H1 (cell line): ENCODE results near the gene PBOV1. TPM values are rescaled to one million over a fixed set of nuclear protein-coding genes. Genes with fewer than 3 reads are reported as not detected.

Experiments used
- CTCF ChIA-PET: fragments of 300-600 bp; sonication (Branson Sonifier 250); formaldehyde crosslinking; loops from one replicate; lab custom pipeline; 2021; ENCODE audit not compliant: partially characterized antibody; lab: Charles Lee
- POLR2A ChIA-PET: fragments of 300-600 bp; sonication (Branson Sonifier 250); formaldehyde crosslinking; loops from one replicate; lab custom pipeline; 2021; ENCODE audit warnings: inconsistent platforms; ENCODE audit not compliant: partially characterized antibody; lab: Charles Lee
- DNase-seq, 2 experiments: peaks; one replicate each; pipeline versions ENCODE4 v3.0.0 to v3.0.0-alpha.2; 2010 to 2022; ENCODE audit warnings: low spot score in 2 of 2, low read depth in 1 of 2, mixed read lengths in 1 of 2
- FAIRE-seq: peaks from 2 replicates; lab custom pipeline; 2011; peaks lifted over from hg19 to GRCh38; lab: Jason Lieb, UNC
- H2AFZ ChIP-seq: 2 replicates; pipeline ENCODE4 v1.8.1; 2012; ENCODE audit warnings: low read length, inconsistent platforms
- H2AK5ac ChIP-seq: 2 replicates; pipeline ENCODE4 v1.6.1; 2013; ENCODE audit warnings: low read depth, low read length
- H2BK120ac ChIP-seq: replicated peaks from 2 replicates; pipeline ENCODE3; 2013; ENCODE audit warnings: low read depth, low read length, inconsistent platforms
- H2BK12ac ChIP-seq: 2 replicates; pipeline ENCODE4 v1.6.1; 2013; ENCODE audit warnings: low read depth, low read length
- H2BK15ac ChIP-seq: 2 replicates; pipeline ENCODE4 v1.6.1; 2013; ENCODE audit warnings: low read length
- H2BK20ac ChIP-seq: 2 replicates; pipeline ENCODE4 v1.6.1; 2013; ENCODE audit warnings: low read length
- H2BK5ac ChIP-seq: 2 replicates; pipeline ENCODE4 v1.6.1; 2013; ENCODE audit warnings: low read depth, low read length
- H3K14ac ChIP-seq: 2 replicates; pipeline ENCODE4 v1.6.1; 2013; ENCODE audit warnings: inconsistent platforms; ENCODE audit not compliant: insufficient read length
- H3K18ac ChIP-seq: 2 replicates; pipeline ENCODE4 v1.6.1; 2013; ENCODE audit warnings: low read length; ENCODE audit errors: extremely low read depth
- H3K23ac ChIP-seq: 2 replicates; pipeline ENCODE4 v1.6.1; 2013; ENCODE audit warnings: inconsistent platforms; ENCODE audit not compliant: insufficient read length
- H3K23me2 ChIP-seq: 2 replicates; pipeline ENCODE4 v1.6.1; 2013; ENCODE audit warnings: low read depth, low read length
- H3K27ac ChIP-seq: 2 replicates; pipeline ENCODE4 v1.6.1; 2011; ENCODE audit warnings: low read depth, low read length, inconsistent platforms
- H3K27me3 ChIP-seq, 4 experiments: replicated peaks in 1 of 4; 1 replicate in 1 of 4; 2 replicates in 3 of 4; pipeline versions ENCODE4 v1.6.1 to v1.8.1; 2011 to 2013; ENCODE audit warnings: low read length in 3 of 4, mild to moderate bottlenecking in 3 of 4, inconsistent platforms in 2 of 4, mixed read lengths in 2 of 4, moderate library complexity in 1 of 4; ENCODE audit not compliant: control insufficient read depth in 3 of 4, insufficient read depth in 3 of 4; ENCODE audit errors: extremely low read depth in 1 of 4
- H3K36me3 ChIP-seq, 4 experiments: 2 replicates each; pipeline versions ENCODE4 v1.6.1 to v1.8.1; 2011 to 2013; ENCODE audit warnings: mild to moderate bottlenecking in 4 of 4, low read length in 3 of 4, moderate library complexity in 2 of 4, control low read depth in 1 of 4, inconsistent platforms in 1 of 4; ENCODE audit not compliant: insufficient read depth in 4 of 4, control insufficient read depth in 2 of 4
- H3K4ac ChIP-seq: replicated peaks from 2 replicates; pipeline ENCODE3; 2013; ENCODE audit warnings: low read length, low read depth, mixed read lengths, inconsistent platforms; ENCODE audit not compliant: insufficient read length
- H3K4me1 ChIP-seq, 4 experiments: replicated peaks in 1 of 4; 1 replicate in 1 of 4; 2 replicates in 3 of 4; pipeline versions ENCODE4 v1.6.1 to v1.8.1; 2011 to 2013; ENCODE audit warnings: low read length in 3 of 4, inconsistent platforms in 2 of 4, mixed read lengths in 1 of 4; ENCODE audit not compliant: insufficient read depth in 4 of 4, control insufficient read depth in 3 of 4
- H3K4me2 ChIP-seq, 2 experiments: 2 replicates each; pipeline versions ENCODE4 v1.6.1 to v1.8.1; 2011 to 2013; ENCODE audit warnings: low read depth in 2 of 2, low read length in 2 of 2, control low read depth in 1 of 2, inconsistent platforms in 1 of 2, mild to moderate bottlenecking in 1 of 2; ENCODE audit not compliant: insufficient read depth in 1 of 2
- H3K4me3 ChIP-seq, 4 experiments: fragments of 200-600, 300-600 bp in 1 of 4; sonication (generic), shearing (Covaris generic), sonication (Bioruptor Twin) in 1 of 4; 2 replicates each; pipeline versions ENCODE4 v1.5.1 to v1.8.1; 2011 to 2016; ENCODE audit warnings: low read length in 4 of 4, low read depth in 3 of 4, control low read depth in 2 of 4, inconsistent platforms in 2 of 4, mild to moderate bottlenecking in 2 of 4, mixed read lengths in 1 of 4, moderate library complexity in 1 of 4; ENCODE audit not compliant: insufficient read depth in 2 of 4; ENCODE audit errors: extremely low read depth in 1 of 4
- H3K56ac ChIP-seq: replicated peaks from 2 replicates; pipeline ENCODE3; 2013; ENCODE audit warnings: low read depth, mild to moderate bottlenecking, mixed read lengths, low read length, inconsistent platforms; ENCODE audit not compliant: insufficient read length
- H3K79me1 ChIP-seq: 2 replicates; pipeline ENCODE4 v1.6.1; 2013; ENCODE audit warnings: low read depth, low read length, control low read depth
- H3K79me2 ChIP-seq, 2 experiments: 2 replicates each; pipeline versions ENCODE4 v1.6.1 to v1.8.1; 2012 to 2013; ENCODE audit warnings: low read length in 2 of 2, mild to moderate bottlenecking in 2 of 2, inconsistent platforms in 1 of 2; ENCODE audit not compliant: insufficient read depth in 2 of 2, control insufficient read depth in 1 of 2
- H3K9ac ChIP-seq, 4 experiments: replicated peaks in 1 of 4; 1 replicate in 1 of 4; 2 replicates in 3 of 4; pipeline versions ENCODE4 v1.6.1 to v1.8.1; 2011 to 2013; ENCODE audit warnings: low read depth in 3 of 4, low read length in 3 of 4, control low read depth in 2 of 4, mild to moderate bottlenecking in 2 of 4, moderate library complexity in 2 of 4, inconsistent platforms in 1 of 4; ENCODE audit errors: extremely low read depth in 1 of 4
- H3K9me3 ChIP-seq, 2 experiments: 2 replicates each; pipeline versions ENCODE4 v1.6.1 to v1.8.1; 2012 to 2013; ENCODE audit warnings: mild to moderate bottlenecking in 2 of 2, moderate library complexity in 2 of 2, control low read depth in 1 of 2, inconsistent platforms in 1 of 2, low read depth in 1 of 2, low read length in 1 of 2, mixed read lengths in 1 of 2; ENCODE audit not compliant: insufficient read depth in 2 of 2
- H4K20me1 ChIP-seq, 2 experiments: replicated peaks in 1 of 2; 2 replicates each; pipeline versions ENCODE3 to v1.8.1; 2011 to 2013; ENCODE audit warnings: inconsistent platforms in 2 of 2, low read length in 2 of 2, mild to moderate bottlenecking in 1 of 2; ENCODE audit not compliant: insufficient read depth in 2 of 2, control insufficient read depth in 1 of 2
- H4K5ac ChIP-seq: 2 replicates; pipeline ENCODE4 v1.6.1; 2013; ENCODE audit warnings: low read length, low read depth, mixed read lengths, inconsistent platforms; ENCODE audit not compliant: insufficient read length
- H4K8ac ChIP-seq: 2 replicates; pipeline ENCODE4 v1.8.0; 2013; ENCODE audit warnings: mild to moderate bottlenecking, moderate library complexity, low read length, inconsistent platforms; ENCODE audit not compliant: insufficient read depth; ENCODE audit errors: extremely low read depth
- H4K91ac ChIP-seq: replicated peaks from 2 replicates; pipeline ENCODE3; 2013; ENCODE audit warnings: low read length, mixed read lengths, inconsistent platforms; ENCODE audit not compliant: insufficient read length
- CBX5 ChIP-seq: fragments of 300-800, 300-1000 bp; sonication (generic); IDR thresholded peaks from 2 replicates; pipeline ENCODE4 v1.7.1; 2016; ENCODE audit warnings: antibody characterized with exemption, low read length, low read depth
- CHD1 ChIP-seq: IDR thresholded peaks from 2 replicates; pipeline ENCODE4 v1.6.1; 2012; ENCODE audit warnings: low read depth, low read length, improper control_type of control experiment
- EP300 ChIP-seq, 2 experiments: IDR thresholded peaks; 1 replicate in 1 of 2; 2 replicates in 1 of 2; pipeline ENCODE4 v1.6.1; 2011 to 2012; ENCODE audit warnings: low read depth in 2 of 2, low read length in 2 of 2, mild to moderate bottlenecking in 2 of 2, borderline replicate concordance in 1 of 2, inconsistent platforms in 1 of 2, moderate library complexity in 1 of 2
- JUN ChIP-seq: IDR thresholded peaks from 2 replicates; pipeline ENCODE4 v1.6.1; 2011; ENCODE audit warnings: low read depth, mild to moderate bottlenecking, improper control_type of control experiment, low read length
- MAFK ChIP-seq: IDR thresholded peaks from 2 replicates; pipeline ENCODE4 v1.6.1; 2012; ENCODE audit warnings: low read depth, mild to moderate bottlenecking, improper control_type of control experiment, low read length
- SAP30 ChIP-seq: fragments of 300-600 bp; sonication (generic); IDR thresholded peaks from 2 replicates; pipeline ENCODE4 v1.7.1; 2012; ENCODE audit warnings: low read length, moderate library complexity, mild to moderate bottlenecking, inconsistent platforms; ENCODE audit not compliant: insufficient read depth, insufficient replicate concordance
- SIRT6 ChIP-seq: IDR thresholded peaks from one replicate; pipeline ENCODE4 v1.7.1; 2012; ENCODE audit warnings: low read length, inconsistent platforms
- USF2 ChIP-seq: IDR thresholded peaks from 2 replicates; pipeline ENCODE4 v1.6.1; 2011; ENCODE audit warnings: low read length, improper control_type of control experiment
- WGBS, 2 experiments: shearing (Covaris generic) in 1 of 2; methylation state at CpG; one replicate each; pipeline versions ENCODE4 v1.1.6 to v1.1.7; 2013 to 2015; ENCODE audit warnings: low lambda C conversion rate in 2 of 2, mixed read lengths in 2 of 2, inconsistent platforms in 1 of 2, low coverage in 1 of 2, missing lambda C conversion rate in 1 of 2; ENCODE audit not compliant: insufficient replicate concordance in 2 of 2, insufficient coverage in 1 of 2, insufficient read length in 1 of 2; ENCODE audit errors: extremely low coverage in 1 of 2, missing lambda C conversion rate in 1 of 2; 5-methylcytosine and 5-hydroxymethylcytosine counted together
- polyA plus RNA-seq, 7 experiments: library from polyadenylated mRNA; depleted of rRNA in 3 of 7; stranded (reverse) in 5 of 7; unstranded in 2 of 7; fragments of >200 nt in 5 of 7; fragments of 200-250 nt in 2 of 7; gene quantifications; 1 replicate in 5 of 7; 2 replicates in 1 of 7; 4 replicates in 1 of 7; pipeline versions ENCODE4 v1.2.1 to v1.2.3, GENCODE V29; 2011 to 2013; ENCODE audit warnings: missing spikeins in 2 of 7, mixed read lengths in 2 of 7
- total RNA-seq: library from RNA; stranded (reverse); fragmentation: NEBNext Ultra II Directional; extraction: Animal tissue kit (Norgen Biotek cat#: 25700); gene quantifications from 2 replicates; pipeline ENCODE4 v1.2.1, GENCODE V29; 2021

PBOV1 gene
- total and polyA plus RNA-seq, 2 of the 8 experiments (the other 6 are each of a cell fraction or from before 2014, with no cell fraction given), result not detected

DNA sequence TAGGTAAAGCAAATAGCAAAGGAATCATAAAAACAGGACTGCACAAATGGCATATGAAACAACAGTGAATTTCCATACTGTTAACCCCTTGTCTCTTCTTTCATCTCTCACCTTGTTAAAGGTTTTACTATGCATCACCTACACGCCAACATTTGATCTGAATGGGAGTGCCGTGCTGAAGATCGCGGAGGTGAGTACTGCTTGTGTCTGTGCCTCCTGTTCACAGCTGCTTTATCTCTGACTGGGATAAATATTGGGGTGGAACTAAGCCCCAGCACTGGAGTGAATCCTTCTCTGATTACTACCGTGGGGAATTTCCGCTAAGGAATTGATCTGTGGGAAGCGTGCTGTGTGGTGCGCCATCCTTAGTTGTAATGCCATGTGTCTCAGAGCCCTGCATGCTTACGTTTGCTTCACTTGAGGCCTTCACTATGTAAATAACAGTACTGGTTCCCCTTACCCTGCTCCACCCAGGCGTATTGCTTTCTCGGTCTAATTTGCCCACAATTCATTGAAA lies 11.4 kb upstream of the PBOV1 start:
- H2BK120ac ChIP-seq, result no peak overlapping the region
- H2AFZ ChIP-seq, result no peak overlapping the region
- no peak overlapping the region for H3K9ac ChIP-seq
- no peak overlapping the region for H2BK5ac ChIP-seq
- H4K8ac ChIP-seq, result no peak overlapping the region
- WGBS, 2 experiments, result 92% methylated on average over 11 of the region's 11 CpGs; no CpG with 5 or more reads in 1 of the 2 experiments
- H3K4me3 ChIP-seq, result no peak overlapping the region
- H3K79me2 ChIP-seq, result no peaks in the 10 kb centered on the region
- H3K27ac ChIP-seq, result no peak overlapping the region
- no peaks in the 10 kb centered on the region for H3K23me2 ChIP-seq
- no peak overlapping the region for H3K4ac ChIP-seq
- CTCF ChIA-PET, result no interaction called here
- H3K79me1 ChIP-seq, result no peaks in the 10 kb centered on the region
- H4K20me1 ChIP-seq, result no peaks in the 10 kb centered on the region
- no peaks in the 10 kb centered on the region; a peak in 1 of 7 replicates for H3K4me1 ChIP-seq
- H2AK5ac ChIP-seq, result no peak overlapping the region
- no peak overlapping the region for H2BK20ac ChIP-seq
- H3K18ac ChIP-seq, result no peak overlapping the region
- no peak overlapping the region for H3K4me2 ChIP-seq
- FAIRE-seq, result no peak
- H4K5ac ChIP-seq, result no peak overlapping the region
- no peak overlapping the region for H3K14ac ChIP-seq
- H3K56ac ChIP-seq, result no peak overlapping the region
- TF ChIP-seq JUN, result no peak
- no peak for TF ChIP-seq CHD1
- no peak for TF ChIP-seq MAFK
- TF ChIP-seq CBX5, result no peak
- no peak for TF ChIP-seq SAP30
- no peak for TF ChIP-seq EP300 (IDR thresholded peaks at IDR 0.05; ENCODE audit: borderline replicate concordance in 1 of 2, low read depth in 2 of 2, low read length in 2 of 2)
- no peak for TF ChIP-seq USF2
- TF ChIP-seq SIRT6, result no peak
- TF ChIP-seq, all 59 proteins: peak for 0
- H4K91ac ChIP-seq, result no peak overlapping the region
- no peaks in the 10 kb centered on the region for H3K27me3 ChIP-seq
- POLR2A ChIA-PET, result no interaction called here
- H3K36me3 ChIP-seq, result no peaks in the 10 kb centered on the region; a peak in 1 of 8 replicates
- H3K9me3 ChIP-seq, result no peaks in the 10 kb centered on the region
- DNase-seq, result no peak
- H2BK12ac ChIP-seq, result no peak overlapping the region
- no peak overlapping the region for H3K23ac ChIP-seq
- no peak overlapping the region for H2BK15ac ChIP-seq
